GM10266 (cell line): ENCODE results near the gene ITGA11.

Experiments
- DNase-seq: peaks from one replicate; pipeline ENCODE4 v3.0.0; 2012; ENCODE audit errors: extremely low spot score
- CTCF ChIP-seq: IDR thresholded peaks from 2 replicates; pipeline ENCODE4 v1.5.1; 2012; ENCODE audit warnings: mild to moderate bottlenecking, low read depth; ENCODE audit not compliant: control insufficient read depth, insufficient read depth; ENCODE audit errors: missing control alignments

Gene ITGA11

GRCh38 chr15:68265081-68265480 lies 166.9 kb downstream of the ITGA11 start:
- DNase-seq = no peak
- TF ChIP-seq CTCF = no peak

GRCh38 chr15:68264282-68264681 lies 167.7 kb downstream of the ITGA11 start:
- TF ChIP-seq CTCF = no peak
- DNase-seq = no peak

GRCh38 chr15:68262514-68263356 lies 169.2 kb downstream of the ITGA11 start:
- no peak for DNase-seq
- no peak for TF ChIP-seq CTCF

- TF ChIP-seq CTCF = no peak
- no peak for DNase-seq
Observed at GRCh38 chr15:68261980-68262379, 170.0 kb downstream of the ITGA11 start.

GRCh38 chr15:68261241-68261640 lies 170.7 kb downstream of the ITGA11 start:
- DNase-seq = no peak
- no peak for TF ChIP-seq CTCF

- no peak for DNase-seq
- no peak for TF ChIP-seq CTCF
Observed at GRCh38 chr15:68259883-68260282, 172.1 kb downstream of the ITGA11 start.

- no peak for TF ChIP-seq CTCF
- DNase-seq = no peak
Observed at GRCh38 chr15:68258692-68259091, 173.3 kb downstream of the ITGA11 start.
